IMR-90 (cell line): Measurements from ENCODE around the gene VAC14. TPM values are rescaled to one million over a fixed set of nuclear protein-coding genes. Genes with fewer than 3 reads are reported as not detected.
A peak's percentile ranks its signal among the peaks of the same experiment; 100 is the strongest.

Source experiments
- ATAC-seq: fragments of 200-7000 bp; cut with Tn5 transposase; 2 replicates; pipeline ENCODE4 v1.9.1; 2020; ENCODE audit warnings: low read depth, mild to moderate bottlenecking, moderate library complexity
- BruUV-seq: library from RNA; stranded (reverse); fragments of 400-500 nt; replicated peaks from 2 replicates; lab custom pipeline; 2021; lab: Mats Ljungman, UMichigan
- CTCF ChIA-PET: fragments of 300-600 bp; formaldehyde crosslinking; extraction: SDS; loops from one replicate; lab custom pipeline; 2021; ENCODE audit warnings: antibody characterized with exemption; lab: Yijun Ruan, JAX
- POLR2A ChIA-PET: fragments of 300-600 bp; sonication (Branson Sonifier 250); formaldehyde crosslinking; loops from one replicate; lab custom pipeline; 2022; ENCODE audit warnings: antibody characterized with exemption; ENCODE audit not compliant: unreplicated experiment; lab: Charles Lee
- DNase-seq: peaks from one replicate; pipeline ENCODE4 v3.0.0; 2013
- H2AFZ ChIP-seq: replicated peaks from 2 replicates; pipeline ENCODE3; 2013; ENCODE audit warnings: low read length, mild to moderate bottlenecking; ENCODE audit not compliant: poor library complexity
- H2AK5ac ChIP-seq: 2 replicates; pipeline ENCODE4 v1.6.1; 2013; ENCODE audit warnings: low read depth, low read length, inconsistent platforms
- H2AK9ac ChIP-seq: replicated peaks from 2 replicates; pipeline ENCODE3; 2013; ENCODE audit warnings: mild to moderate bottlenecking, low read depth, low read length, moderate library complexity; ENCODE audit not compliant: poor library complexity
- H2BK120ac ChIP-seq: 2 replicates; pipeline ENCODE4 v1.6.1; 2013; ENCODE audit warnings: low read depth, low read length, inconsistent platforms
- H2BK15ac ChIP-seq: 3 replicates; pipeline ENCODE4 v1.6.1; 2013; ENCODE audit warnings: low read depth, low read length, inconsistent platforms
- H2BK20ac ChIP-seq: 2 replicates; pipeline ENCODE4 v1.6.1; 2013; ENCODE audit warnings: low read depth, mild to moderate bottlenecking, inconsistent platforms, low read length, moderate library complexity
- H2BK5ac ChIP-seq: 2 replicates; pipeline ENCODE4 v1.6.1; 2013; ENCODE audit warnings: mild to moderate bottlenecking, low read depth, low read length, inconsistent platforms; ENCODE audit not compliant: poor library complexity, severe bottlenecking
- H3K14ac ChIP-seq: replicated peaks from 2 replicates; pipeline ENCODE4 v1.6.1; 2013; ENCODE audit warnings: low read depth, low read length, inconsistent platforms
- H3K18ac ChIP-seq: 2 replicates; pipeline ENCODE4 v1.6.1; 2013; ENCODE audit warnings: low read depth, low read length, control low read depth
- H3K23ac ChIP-seq: 2 replicates; pipeline ENCODE4 v1.6.1; 2013; ENCODE audit warnings: low read depth, low read length, inconsistent platforms
- H3K27ac ChIP-seq: 2 replicates; pipeline ENCODE4 v1.5.1; 2013; ENCODE audit warnings: mild to moderate bottlenecking, control low read depth, low read length; ENCODE audit not compliant: insufficient read depth
- H3K27me3 ChIP-seq: 2 replicates; pipeline ENCODE4 v1.6.1; 2013; ENCODE audit warnings: low read length; ENCODE audit not compliant: control insufficient read depth, insufficient read depth
- H3K36me3 ChIP-seq: 2 replicates; pipeline ENCODE4 v1.6.1; 2013; ENCODE audit warnings: low read length, mixed read lengths; ENCODE audit not compliant: control insufficient read depth, insufficient read depth
- H3K4ac ChIP-seq: 2 replicates; pipeline ENCODE4 v1.6.1; 2013; ENCODE audit warnings: low read depth, low read length, inconsistent platforms
- H3K4me1 ChIP-seq: 2 replicates; pipeline ENCODE4 v1.6.1; 2013; ENCODE audit warnings: low read length, mixed read lengths; ENCODE audit not compliant: control insufficient read depth, insufficient read depth
- H3K4me2 ChIP-seq: 2 replicates; pipeline ENCODE4 v1.6.1; 2013; ENCODE audit warnings: low read depth, mild to moderate bottlenecking, control low read depth, low read length, moderate library complexity
- H3K4me3 ChIP-seq: 2 replicates; pipeline ENCODE4 v1.5.1; 2013; ENCODE audit warnings: low read depth, mild to moderate bottlenecking, control low read depth, low read length, moderate library complexity; ENCODE audit not compliant: insufficient read depth
- H3K56ac ChIP-seq: 2 replicates; pipeline ENCODE4 v1.6.1; 2013; ENCODE audit warnings: low read length, inconsistent platforms; ENCODE audit not compliant: insufficient read depth; ENCODE audit errors: extremely low read depth
- H3K79me1 ChIP-seq, 2 experiments: 2 replicates each; pipeline ENCODE4 v1.6.1; 2013; ENCODE audit warnings: low read length in 2 of 2, inconsistent platforms in 1 of 2, low read depth in 1 of 2
- H3K9ac ChIP-seq: 2 replicates; pipeline ENCODE4 v1.6.1; 2013; ENCODE audit warnings: low read depth, low read length, control low read depth
- H3K9me1 ChIP-seq: 2 replicates; pipeline ENCODE4 v1.6.1; 2013; ENCODE audit warnings: low read length, inconsistent platforms; ENCODE audit not compliant: insufficient read depth
- H3K9me3 ChIP-seq: 2 replicates; pipeline ENCODE4 v1.6.1; 2013; ENCODE audit warnings: low read length; ENCODE audit not compliant: control insufficient read depth, insufficient read depth
- H4K20me1 ChIP-seq: 2 replicates; pipeline ENCODE4 v1.6.1; 2013; ENCODE audit warnings: low read length, inconsistent platforms; ENCODE audit not compliant: insufficient read depth
- H4K5ac ChIP-seq: 2 replicates; pipeline ENCODE4 v1.6.1; 2013; ENCODE audit warnings: mild to moderate bottlenecking, low read depth, low read length, control low read depth
- H4K8ac ChIP-seq, 2 experiments: 2 replicates each; pipeline ENCODE4 v1.6.1; 2013; ENCODE audit warnings: low read depth in 2 of 2, low read length in 2 of 2, control low read depth in 1 of 2, inconsistent platforms in 1 of 2
- H4K91ac ChIP-seq: 2 replicates; pipeline ENCODE4 v1.6.1; 2013; ENCODE audit warnings: low read depth, low read length, inconsistent platforms; ENCODE audit not compliant: insufficient read depth
- MAFK ChIP-seq: IDR thresholded peaks from 2 replicates; pipeline ENCODE4 v1.6.1; 2012; ENCODE audit warnings: low read depth, low read length, improper control_type of control experiment
- WGBS, 2 experiments: methylation state at CpG; one replicate each; pipeline versions ENCODE4 v1.1.5 to v1.1.7; 2013; ENCODE audit warnings: missing lambda C conversion rate in 2 of 2; ENCODE audit not compliant: insufficient read length in 1 of 2; ENCODE audit errors: extremely low coverage in 2 of 2; 5-methylcytosine and 5-hydroxymethylcytosine counted together
- dilution Hi-C: fragments of 300-500 bp; cut with HindIII; formaldehyde crosslinking; loops from one replicate; pipeline ENCODE4 v1.14.3; 2018; ENCODE audit warnings: low sequenced_read_pairs; ENCODE audit not compliant: unreplicated experiment
- in situ Hi-C: fragments of 300-500 bp; cut with MboI; formaldehyde crosslinking; loops from 3 replicates; pipeline ENCODE4 v1.14.3; 2019; ENCODE audit warnings: low sequenced_read_pairs, inconsistent platforms, mixed read lengths
- intact Hi-C: fragments of 100-400 bp; cut with micrococcal nuclease; formaldehyde crosslinking; loops from 2 replicates; pipeline ENCODE4 v1.10.0; 2022
- polyA plus RNA-seq, 3 experiments: library from polyadenylated mRNA; depleted of rRNA; stranded (reverse); fragments of >200 nt; gene quantifications; 2 replicates each; pipeline ENCODE4 v1.2.3, GENCODE V29; 2012; ENCODE audit warnings: low replicate concordance in 1 of 3
- total RNA-seq: library from RNA; depleted of rRNA; stranded (reverse); fragments of >200 nt; gene quantifications from 2 replicates; pipeline ENCODE4 v1.2.3, GENCODE V29; 2012

VAC14 gene
- total and polyA plus RNA-seq, 2 of the 4 experiments (the other 2 are of a cell fraction), result 21.1 to 40.2 TPM

GRCh38 chr16:70766176-70766575 lies 34.8 kb downstream of the VAC14 start:
- no peak overlapping the region for H2BK5ac ChIP-seq
- H3K18ac ChIP-seq, result no peak overlapping the region
- no peak overlapping the region for H2AK9ac ChIP-seq
- DNase-seq, result no peak
- CTCF ChIA-PET, result no interaction called here
- H3K4me3 ChIP-seq, result no peak overlapping the region
- H3K27me3 ChIP-seq, result no peaks in the 10 kb centered on the region
- peaks cover 14% of the 10 kb centered on the region for H3K4me1 ChIP-seq
- H3K9me1 ChIP-seq, result peaks cover 14% of the 10 kb centered on the region
- no peak overlapping the region for H3K23ac ChIP-seq
- no peaks in the 10 kb centered on the region for H3K9me3 ChIP-seq
- H3K56ac ChIP-seq, result no peak overlapping the region
- H2AFZ ChIP-seq, result no peak overlapping the region
- H4K8ac ChIP-seq, result no peak overlapping the region
- in situ Hi-C loops, result loop anchor here (5.0 kb wide), 1 partner anchor 84 kb away; no protein-coding TSS in a partner anchor
- H2BK15ac ChIP-seq, result no peak overlapping the region
- 93% methylated on average over 5 of the region's 8 CpGs; no CpG with 5 or more reads in 1 of the 2 experiments for WGBS, 2 experiments
- H2AK5ac ChIP-seq, result peak overlapping the region; percentile 27; the same call in 1 of the 2 replicates
- no peaks in the 10 kb centered on the region; the same call in 1 of the 2 replicates for H4K20me1 ChIP-seq
- POLR2A ChIA-PET, result no interaction called here
- H2BK120ac ChIP-seq, result no peak overlapping the region
- no peak overlapping the region for H3K9ac ChIP-seq
- no peak overlapping the region for H3K4ac ChIP-seq
- H4K91ac ChIP-seq, result no peak overlapping the region
- no peak for ATAC-seq
- intact Hi-C loops, result no loop called here
- dilution Hi-C loops, result loop anchor here (10.0 kb wide), 1 partner anchor 91 kb away; no protein-coding TSS in a partner anchor
- H4K5ac ChIP-seq, result no peak overlapping the region
- no peak overlapping the region for H3K14ac ChIP-seq
- peaks cover 0 to 24% of the 10 kb centered on the region in 2 experiments; a peak in 1 of 4 replicates for H3K79me1 ChIP-seq
- no peak overlapping the region for H3K27ac ChIP-seq
- BruUV-seq, result no TSS peak
- peaks cover 30% of the 10 kb centered on the region for H3K36me3 ChIP-seq
- no peak for TF ChIP-seq MAFK
- no peak overlapping the region for H3K4me2 ChIP-seq
- H2BK20ac ChIP-seq, result no peak overlapping the region
